ENCODE data around the gene ANK3.

The ANK3 gene

GRCh38 chr10:60134548-60134947 is 255.1 kb downstream of the ANK3 start:
- no peak for DNase-seq

- DNase-seq, result no peak
These were observed 259.5 kb downstream of the ANK3 start for GRCh38 chr10:60130130-60130579.

- DNase-seq, result no peak
These were observed 263.8 kb downstream of the ANK3 start for GRCh38 chr10:60125895-60126294.

GRCh38 chr10:60124536-60124935 is 265.1 kb downstream of the ANK3 start:
- no peak for DNase-seq

GRCh38 chr10:60123668-60124067 is 266.0 kb downstream of the ANK3 start:
- DNase-seq, result no peak

GRCh38 chr10:60123172-60123571 is 266.5 kb downstream of the ANK3 start:
- no peak for DNase-seq

GRCh38 chr10:60122190-60122589 is 267.5 kb downstream of the ANK3 start:
- no peak for DNase-seq

GRCh38 chr10:60114765-60115586 is 274.7 kb downstream of the ANK3 start:
- DNase-seq, result peak; percentile 20

GRCh38 chr10:60110739-60111138 is 278.9 kb downstream of the ANK3 start:
- DNase-seq, result no peak

GRCh38 chr10:60107308-60107976 is 282.2 kb downstream of the ANK3 start:
- DNase-seq, result no peak

- DNase-seq, result no peak
These were observed 284.4 kb downstream of the ANK3 start for GRCh38 chr10:60105295-60105695.

- no peak for DNase-seq
These were observed 287.9 kb downstream of the ANK3 start for GRCh38 chr10:60101821-60102220.

GRCh38 chr10:60099998-60100747 is 289.5 kb downstream of the ANK3 start:
- DNase-seq, result no peak

GRCh38 chr10:60098677-60099601 is 290.7 kb downstream of the ANK3 start:
- no peak for DNase-seq

- DNase-seq, result no peak
These were observed 292.7 kb downstream of the ANK3 start for GRCh38 chr10:60096761-60097513.

- DNase-seq, result no peak
These were observed 296.4 kb downstream of the ANK3 start for GRCh38 chr10:60093317-60093716.

GRCh38 chr10:60086862-60087261 is 302.8 kb downstream of the ANK3 start:
- DNase-seq, result no peak

- no peak for DNase-seq
These were observed 303.3 kb downstream of the ANK3 start for GRCh38 chr10:60086421-60086820.

GRCh38 chr10:60082744-60083344 is 306.8 kb downstream of the ANK3 start:
- DNase-seq, result no peak

GRCh38 chr10:60082341-60082740 is 307.3 kb downstream of the ANK3 start:
- DNase-seq, result no peak

Data from femur (tissue), 1 donor.